Stomach (tissue), 4 donors: ENCODE results near the gene HAUS6.

Experiments
- EP300 ChIP-seq: sonication (generic); formaldehyde crosslinking; IDR thresholded peaks from one replicate; pipeline ENCODE4 v1.6.1; 2017; ENCODE audit warnings: antibody characterized with exemption
- POLR2A ChIP-seq, 4 donors: fragments of 450-650 bp; IDR thresholded peaks; one replicate each; pipeline ENCODE4 v1.6.1; 2016; ENCODE audit warnings: antibody characterized with exemption in 4 of 4, control low read depth in 2 of 4, mild to moderate bottlenecking in 1 of 4, moderate library complexity in 1 of 4
- POLR2AphosphoS5 ChIP-seq, 3 donors: sonication (generic); formaldehyde crosslinking; IDR thresholded peaks; one replicate each; pipeline ENCODE4 v1.6.1; 2016; ENCODE audit warnings: antibody characterized with exemption in 3 of 3
- TF ChIP-seq, protein P1 (sequence below), 7 experiments: fragments of 450-650 bp in 4 of 7; fragments of 200-600 bp in 3 of 7; sonication (generic) in 3 of 7; IDR thresholded peaks; one replicate each; pipeline ENCODE4 v1.5.1; 2016 to 2019; ENCODE audit warnings: antibody characterized with exemption in 7 of 7, control low read depth in 2 of 7, mild to moderate bottlenecking in 1 of 7

DNA sequence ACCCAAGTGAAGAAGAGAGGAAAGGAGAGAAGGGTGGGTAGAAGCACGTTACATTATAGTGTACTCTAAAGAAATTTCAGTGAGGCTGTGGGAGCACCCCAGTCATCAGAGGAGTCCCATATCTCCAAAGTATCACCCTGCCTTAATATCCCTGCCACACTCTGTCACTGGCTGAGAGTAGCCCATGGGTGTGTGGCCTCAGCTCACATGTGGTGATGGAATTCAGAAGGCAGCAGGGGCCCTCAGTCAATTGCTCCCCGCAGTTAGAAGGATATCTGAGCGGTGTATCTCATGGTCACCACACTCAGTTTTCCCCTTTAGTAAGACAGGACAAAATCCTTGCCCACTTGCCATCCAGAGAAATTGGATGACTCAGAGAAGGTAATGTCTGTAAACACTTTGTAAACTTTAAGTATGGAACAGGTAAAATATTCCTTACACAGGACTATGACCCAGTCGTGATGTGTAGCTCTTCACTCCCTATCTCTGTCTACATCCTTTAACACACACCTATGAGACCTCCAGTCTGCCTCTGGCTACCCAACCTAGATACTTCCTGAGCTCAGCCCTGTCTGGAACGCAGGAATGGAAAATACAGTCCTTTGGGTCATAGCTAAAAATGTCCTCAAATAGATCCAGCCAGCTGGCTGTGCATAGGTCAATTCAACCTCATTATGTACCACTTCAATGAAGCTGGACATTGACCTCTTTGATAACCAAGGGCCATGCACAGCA lies 48.9 kb upstream of the HAUS6 start:
- TF ChIP-seq, protein P1, sequence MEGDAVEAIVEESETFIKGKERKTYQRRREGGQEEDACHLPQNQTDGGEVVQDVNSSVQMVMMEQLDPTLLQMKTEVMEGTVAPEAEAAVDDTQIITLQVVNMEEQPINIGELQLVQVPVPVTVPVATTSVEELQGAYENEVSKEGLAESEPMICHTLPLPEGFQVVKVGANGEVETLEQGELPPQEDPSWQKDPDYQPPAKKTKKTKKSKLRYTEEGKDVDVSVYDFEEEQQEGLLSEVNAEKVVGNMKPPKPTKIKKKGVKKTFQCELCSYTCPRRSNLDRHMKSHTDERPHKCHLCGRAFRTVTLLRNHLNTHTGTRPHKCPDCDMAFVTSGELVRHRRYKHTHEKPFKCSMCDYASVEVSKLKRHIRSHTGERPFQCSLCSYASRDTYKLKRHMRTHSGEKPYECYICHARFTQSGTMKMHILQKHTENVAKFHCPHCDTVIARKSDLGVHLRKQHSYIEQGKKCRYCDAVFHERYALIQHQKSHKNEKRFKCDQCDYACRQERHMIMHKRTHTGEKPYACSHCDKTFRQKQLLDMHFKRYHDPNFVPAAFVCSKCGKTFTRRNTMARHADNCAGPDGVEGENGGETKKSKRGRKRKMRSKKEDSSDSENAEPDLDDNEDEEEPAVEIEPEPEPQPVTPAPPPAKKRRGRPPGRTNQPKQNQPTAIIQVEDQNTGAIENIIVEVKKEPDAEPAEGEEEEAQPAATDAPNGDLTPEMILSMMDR (IDR thresholded peaks at IDR 0.05): no peak
- TF ChIP-seq POLR2AphosphoS5 (IDR thresholded peaks at IDR 0.05) (no peak), POLR2A (IDR thresholded peaks at IDR 0.05) (no peak), EP300 (no peak)
